Right lung (tissue), 5 donors: ENCODE data around the gene USP6NL. TPM values are rescaled to one million over a fixed set of nuclear protein-coding genes. Genes with fewer than 3 reads are reported as not detected.
A peak's percentile ranks its signal among the peaks of the same experiment; 100 is the strongest.
"Not testable (repeated sequence)": the region's sequence is repeated elsewhere in the genome, so short reads cannot be mapped to it uniquely, and the experiment has no call there.

Experiments
- DNase-seq, 2 donors: peaks; one replicate each; pipeline ENCODE4 v3.0.0-alpha.2; 2013
- polyA plus RNA-seq, 5 donors: library from polyadenylated mRNA; unstranded; fragments of 120-200 nt; gene quantifications; one replicate each; pipeline versions ENCODE4 v1.2.1 to v1.2.3, GENCODE V29; 2013; ENCODE audit warnings: inconsistent platforms in 1 of 5, low replicate concordance in 1 of 5; ENCODE audit not compliant: insufficient read length in 5 of 5, insufficient read depth in 1 of 5

Gene USP6NL
- polyA plus RNA-seq, 5 donors: 19.2 to 26.9 (median 24.9) TPM

- no peak for DNase-seq
These were observed 94.3 kb downstream of the USP6NL start for GRCh38 chr10:11517150-11517549.

- DNase-seq: no peak
These were observed 95.1 kb downstream of the USP6NL start for GRCh38 chr10:11516431-11516746.

- DNase-seq: peak in 1 of 2 donors; percentile 56
These were observed 95.6 kb downstream of the USP6NL start for GRCh38 chr10:11515596-11516430.

GRCh38 chr10:11513727-11514126 is 97.7 kb downstream of the USP6NL start:
- no peak for DNase-seq

- no peak for DNase-seq
These were observed 98.9 kb downstream of the USP6NL start for GRCh38 chr10:11512596-11512995.

- no peak for DNase-seq
These were observed 100.1 kb downstream of the USP6NL start for GRCh38 chr10:11511321-11511720.

GRCh38 chr10:11510736-11511135 is 100.7 kb downstream of the USP6NL start:
- no peak for DNase-seq

- DNase-seq: no peak
These were observed 101.2 kb downstream of the USP6NL start for GRCh38 chr10:11510281-11510680.

GRCh38 chr10:11509036-11509435 is 102.4 kb downstream of the USP6NL start:
- no peak for DNase-seq

GRCh38 chr10:11506247-11506789 is 105.1 kb downstream of the USP6NL start:
- no peak for DNase-seq

GRCh38 chr10:11505639-11506038 is 105.8 kb downstream of the USP6NL start:
- no peak for DNase-seq

GRCh38 chr10:11504566-11505285 is 106.7 kb downstream of the USP6NL start:
- no peak for DNase-seq

GRCh38 chr10:11501600-11501999 is 109.8 kb downstream of the USP6NL start:
- no peak for DNase-seq

GRCh38 chr10:11499425-11500071 is 111.9 kb downstream of the USP6NL start:
- no peak for DNase-seq

- no peak for DNase-seq
These were observed 113.1 kb downstream of the USP6NL start for GRCh38 chr10:11498399-11498798.

- DNase-seq: not testable (repeated sequence)
These were observed 116.5 kb downstream of the USP6NL start for GRCh38 chr10:11494923-11495322.

GRCh38 chr10:11493646-11494045 is 117.8 kb downstream of the USP6NL start:
- no peak for DNase-seq

- DNase-seq: no peak
These were observed 120.4 kb downstream of the USP6NL start for GRCh38 chr10:11491087-11491486.

GRCh38 chr10:11489591-11489990 is 121.9 kb downstream of the USP6NL start:
- DNase-seq: no peak

GRCh38 chr10:11488126-11488525 is 123.3 kb downstream of the USP6NL start:
- no peak for DNase-seq

GRCh38 chr10:11483201-11484148 is 128.0 kb downstream of the USP6NL start:
- no peak for DNase-seq
